Measurements from ENCODE around the gene USP40.

- no peak for TF ChIP-seq ZNF532 (CRISPR knock-in tag; IDR thresholded peaks at IDR 0.05; ENCODE audit: borderline replicate concordance)
- TF ChIP-seq CTCF (IDR thresholded peaks at IDR 0.05) = no peak
Measured at GRCh38 chr2:233448575-233448974, 118.0 kb downstream of the USP40 start.
